Effector CD4-positive, alpha-beta T cell (primary cell): ENCODE data around the gene INPP5A.

ENCODE experiments used
- DNase-seq: peaks from one replicate; pipeline ENCODE4 v3.0.0-alpha.2; 2020

Gene INPP5A

DNA sequence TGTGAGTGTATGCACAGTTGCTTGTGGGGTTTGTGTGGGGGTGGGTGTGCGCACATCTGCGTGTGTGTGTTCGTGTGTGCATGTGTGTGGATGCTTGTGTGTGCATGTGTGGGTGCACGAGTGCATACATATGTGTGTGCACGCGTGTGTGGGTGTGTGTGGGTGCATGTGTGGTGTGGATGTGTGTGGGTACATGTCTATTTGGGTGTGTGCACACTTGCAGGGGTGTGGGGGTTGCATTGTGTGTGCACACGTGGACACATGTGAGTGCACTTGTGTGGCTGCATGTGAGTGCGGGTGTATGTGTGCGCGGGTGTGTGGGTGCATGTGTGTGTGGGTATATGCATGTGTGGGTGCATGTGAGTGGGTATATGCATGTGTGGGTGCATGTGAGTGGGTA is 174.7 kb downstream of the INPP5A start:
- DNase-seq = no peak

DNA sequence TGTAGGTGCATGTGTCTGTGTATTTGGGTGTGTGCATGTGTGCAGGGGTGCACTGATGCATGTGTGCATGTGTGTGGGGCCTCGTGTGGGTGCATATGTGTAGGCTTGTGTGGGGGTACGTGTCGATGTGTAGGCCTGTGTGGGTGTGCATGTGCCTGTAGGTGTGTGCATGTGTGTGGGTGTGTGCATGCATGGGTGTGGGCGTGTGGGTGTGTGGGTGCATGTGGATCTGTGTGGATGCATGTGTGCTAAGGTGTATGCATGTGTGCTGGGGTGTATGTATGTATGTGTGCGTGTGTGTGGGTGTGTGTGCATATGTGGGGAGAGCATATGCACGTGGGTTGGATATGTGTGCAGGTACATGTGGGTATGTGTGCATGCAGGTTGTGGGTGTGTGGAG is 175.2 kb downstream of the INPP5A start:
- DNase-seq = no peak

DNA sequence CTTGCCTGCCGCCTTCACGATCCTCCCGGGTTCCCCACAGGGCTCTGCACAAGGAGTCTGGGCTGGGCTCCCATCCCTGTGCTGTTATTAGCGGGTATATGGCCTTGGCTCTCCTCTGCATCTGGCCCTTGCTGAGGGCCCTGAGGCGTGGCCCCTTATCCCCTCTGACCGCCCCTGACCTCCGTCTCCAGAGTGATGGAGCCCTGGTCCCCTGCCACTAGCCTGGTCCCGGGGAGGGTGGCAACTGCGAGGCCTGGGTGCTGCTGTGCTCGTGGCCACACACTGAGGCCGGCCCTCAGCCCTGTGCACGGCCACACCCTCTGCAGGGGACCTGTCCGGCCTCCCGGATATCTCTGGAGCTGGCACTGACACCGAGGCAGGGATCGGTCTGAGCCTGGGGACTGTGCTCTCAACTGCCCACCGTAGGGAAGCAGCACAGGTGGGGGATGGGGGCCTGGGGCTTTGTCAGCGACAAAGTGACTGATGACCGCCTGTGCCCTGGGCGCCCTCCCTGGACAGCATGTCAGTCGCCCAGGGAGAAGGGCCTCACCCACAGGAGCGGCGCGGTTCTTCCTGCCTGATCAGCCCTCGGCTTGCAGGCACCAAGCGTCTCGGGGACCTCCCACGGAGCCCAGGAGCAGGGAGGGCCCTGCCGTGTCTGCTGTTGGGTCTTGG is 176.0 kb downstream of the INPP5A start:
- DNase-seq = no peak

DNA sequence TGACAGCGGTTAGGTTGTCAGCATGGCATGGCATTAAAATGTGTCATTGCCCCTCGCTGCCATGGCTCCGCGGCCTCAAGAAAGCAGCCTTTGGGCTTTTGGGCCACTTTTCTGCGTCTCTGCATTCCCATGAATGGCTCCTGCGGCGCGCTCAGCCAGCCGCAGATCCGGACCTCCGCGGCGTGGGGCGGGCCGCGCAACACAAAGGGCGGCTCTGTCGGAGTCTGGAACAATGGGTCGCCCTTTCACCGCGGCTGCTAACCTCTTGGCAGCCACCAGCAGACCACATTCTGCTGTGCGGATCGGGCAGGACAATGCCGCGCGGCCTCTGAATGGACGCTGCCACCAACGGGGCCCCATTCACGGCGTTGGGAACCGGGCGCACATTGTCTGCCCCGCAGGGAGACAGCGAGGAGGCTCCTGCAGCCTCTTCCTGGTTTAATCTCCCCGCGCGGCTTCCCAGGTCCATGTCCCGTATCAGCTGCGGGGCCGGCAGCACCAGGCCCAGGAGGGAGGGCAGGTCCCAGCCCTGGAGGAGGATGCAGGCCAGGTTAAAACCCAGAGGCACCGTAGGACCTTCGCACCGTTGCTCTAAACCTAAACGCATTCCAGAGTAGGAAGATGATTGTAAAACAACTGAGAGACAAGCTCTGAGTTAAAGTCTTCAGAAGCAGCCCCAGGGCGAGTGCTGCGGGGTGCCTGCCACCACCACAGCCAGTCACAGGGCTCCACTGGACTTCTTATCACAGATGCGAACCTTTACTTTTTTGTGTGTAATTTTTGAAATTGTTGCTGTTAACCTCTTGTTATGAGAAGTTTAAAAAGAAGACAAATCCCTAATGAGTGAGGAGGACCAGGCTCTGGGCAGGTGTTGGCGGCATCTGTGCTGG is 176.8 kb downstream of the INPP5A start:
- DNase-seq = no peak

DNA sequence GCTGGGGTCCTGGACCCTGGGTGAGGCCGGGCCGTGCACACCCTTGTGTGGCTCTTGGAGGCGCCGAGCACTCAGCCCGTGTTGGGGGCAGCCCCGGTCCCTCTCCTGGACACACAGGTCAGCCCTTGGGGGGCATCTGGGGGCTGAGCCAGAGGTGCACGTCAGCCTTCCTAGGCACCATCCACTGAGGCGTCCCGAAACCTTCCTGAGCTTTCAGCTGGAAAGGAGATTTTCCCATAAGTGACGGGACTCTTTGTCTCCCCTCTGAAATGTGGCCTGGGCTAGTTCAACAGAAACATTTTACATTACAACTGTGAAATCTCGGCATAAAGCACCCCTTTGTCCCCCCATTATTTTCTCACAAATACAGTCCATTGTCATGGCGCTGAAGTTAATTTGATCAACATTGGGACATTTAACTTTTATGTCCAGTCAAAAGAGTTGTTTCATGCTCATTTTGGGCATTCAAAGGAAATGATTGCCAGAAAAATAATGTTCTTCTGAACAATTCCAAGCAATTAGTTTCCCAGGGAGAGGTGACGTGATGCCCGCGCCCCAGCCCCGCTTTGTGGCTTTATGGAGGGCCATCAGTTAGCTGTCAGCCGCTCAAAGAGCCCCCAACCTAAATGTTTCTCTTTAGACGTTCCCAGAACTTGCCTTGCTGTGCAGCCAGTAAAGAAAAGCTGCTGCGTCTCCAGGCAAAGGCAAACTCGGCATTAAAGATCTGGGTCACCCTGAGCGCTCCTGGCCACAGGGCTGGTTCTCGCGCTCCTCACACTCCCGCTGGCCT is 177.6 kb downstream of the INPP5A start:
- DNase-seq = no peak

DNA sequence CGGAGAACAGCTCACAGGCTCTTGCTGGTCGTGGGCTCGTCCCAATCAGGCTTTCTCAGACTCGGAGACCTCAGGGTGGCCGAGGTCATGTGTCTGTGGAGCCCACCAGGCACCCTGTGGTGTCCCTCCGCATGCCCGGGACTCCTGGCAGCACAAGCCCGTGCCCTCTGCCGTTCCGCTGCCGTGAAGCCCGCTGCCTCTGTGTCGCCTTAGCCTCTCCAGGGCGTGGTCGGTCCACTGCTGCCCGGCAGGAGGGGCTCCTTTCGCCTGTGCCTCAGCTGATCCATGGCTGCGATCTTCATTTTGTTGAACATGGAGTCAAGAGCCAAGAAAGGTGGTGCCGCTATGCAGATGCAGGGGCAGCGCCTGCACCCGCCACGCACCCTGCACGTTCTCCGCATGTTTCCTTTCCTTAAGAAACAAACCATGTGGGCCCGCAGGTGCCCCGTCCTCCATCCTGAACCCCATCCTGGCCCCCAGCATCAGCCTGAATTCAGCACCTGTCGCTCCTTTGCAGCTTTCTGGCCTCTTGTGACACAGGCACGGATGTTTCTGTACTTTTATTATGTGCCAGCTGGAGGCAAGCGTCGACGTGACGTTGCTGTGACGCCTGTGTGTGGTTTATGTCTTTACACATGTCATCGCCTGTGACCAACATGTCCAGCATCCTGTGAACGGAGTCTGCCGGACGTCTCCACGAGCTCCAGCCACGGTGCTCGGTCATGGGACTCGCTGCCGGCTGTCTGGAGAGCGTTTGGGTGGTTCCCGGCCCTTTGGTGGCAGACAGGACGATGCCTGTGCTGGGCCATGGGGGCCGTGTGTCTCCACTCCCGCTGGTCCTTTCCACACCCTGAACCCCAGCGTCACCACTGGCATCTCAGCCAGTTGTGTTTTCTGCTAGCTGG is 178.4 kb downstream of the INPP5A start:
- no peak for DNase-seq

DNA sequence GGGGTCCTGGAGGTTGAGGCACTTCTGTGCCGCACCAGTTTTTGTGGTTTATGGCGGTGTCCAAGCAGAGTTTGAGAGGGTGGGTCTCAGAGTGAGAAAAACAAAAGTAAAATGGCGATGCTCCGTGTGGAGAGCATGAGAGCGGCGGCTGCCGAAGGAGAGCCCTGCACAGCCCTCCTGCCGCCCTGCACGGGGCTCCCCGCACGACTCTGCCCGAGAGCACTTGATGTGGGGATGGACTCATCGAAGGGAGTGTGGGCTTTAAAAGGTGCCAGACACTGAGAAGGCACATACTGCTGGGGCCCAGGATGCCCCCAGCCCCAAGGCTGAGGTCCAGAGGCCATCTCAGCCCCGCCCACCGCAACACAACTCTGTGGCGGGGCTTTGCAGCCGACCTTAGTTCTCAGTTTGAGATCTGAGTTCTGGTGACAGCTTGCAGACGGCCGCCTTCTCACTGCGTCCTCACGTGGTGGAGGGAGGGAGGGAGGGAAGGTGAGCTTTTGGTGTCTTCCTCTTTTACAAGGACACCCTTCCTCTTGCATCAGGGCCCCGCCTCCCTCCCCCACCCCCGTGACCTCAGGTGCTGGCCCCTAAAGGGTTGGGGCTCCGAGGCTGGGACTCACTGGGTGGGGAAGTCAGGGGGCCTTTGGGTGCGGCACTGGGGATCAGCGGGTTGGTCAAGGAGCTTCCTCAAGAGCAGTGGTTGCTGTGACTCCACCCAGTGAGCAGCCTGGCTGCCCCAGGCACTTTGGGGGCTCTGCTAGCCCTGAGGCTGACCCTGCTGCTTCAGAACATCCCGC is 179.3 kb downstream of the INPP5A start:
- no peak for DNase-seq

DNA sequence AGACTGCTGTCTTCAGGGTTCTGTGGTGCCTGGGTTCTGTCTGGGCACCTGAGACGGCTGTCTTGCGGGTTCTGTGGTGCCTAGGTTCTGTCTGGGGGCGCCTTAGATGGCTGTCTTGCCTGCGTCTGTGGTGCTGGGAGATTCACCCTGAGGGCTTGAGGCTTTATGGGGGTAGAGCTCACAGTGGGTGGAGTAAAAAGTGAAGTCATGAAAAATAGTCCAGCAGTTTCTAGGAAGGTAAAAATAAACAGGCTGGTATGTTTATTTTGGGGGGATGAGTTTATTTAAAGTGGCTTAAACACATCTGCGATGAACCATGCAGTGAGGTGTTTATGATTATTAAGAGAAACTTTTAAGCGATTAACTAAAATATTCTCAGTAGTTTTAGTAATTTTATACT is 184.1 kb downstream of the INPP5A start:
- DNase-seq = no peak

DNA sequence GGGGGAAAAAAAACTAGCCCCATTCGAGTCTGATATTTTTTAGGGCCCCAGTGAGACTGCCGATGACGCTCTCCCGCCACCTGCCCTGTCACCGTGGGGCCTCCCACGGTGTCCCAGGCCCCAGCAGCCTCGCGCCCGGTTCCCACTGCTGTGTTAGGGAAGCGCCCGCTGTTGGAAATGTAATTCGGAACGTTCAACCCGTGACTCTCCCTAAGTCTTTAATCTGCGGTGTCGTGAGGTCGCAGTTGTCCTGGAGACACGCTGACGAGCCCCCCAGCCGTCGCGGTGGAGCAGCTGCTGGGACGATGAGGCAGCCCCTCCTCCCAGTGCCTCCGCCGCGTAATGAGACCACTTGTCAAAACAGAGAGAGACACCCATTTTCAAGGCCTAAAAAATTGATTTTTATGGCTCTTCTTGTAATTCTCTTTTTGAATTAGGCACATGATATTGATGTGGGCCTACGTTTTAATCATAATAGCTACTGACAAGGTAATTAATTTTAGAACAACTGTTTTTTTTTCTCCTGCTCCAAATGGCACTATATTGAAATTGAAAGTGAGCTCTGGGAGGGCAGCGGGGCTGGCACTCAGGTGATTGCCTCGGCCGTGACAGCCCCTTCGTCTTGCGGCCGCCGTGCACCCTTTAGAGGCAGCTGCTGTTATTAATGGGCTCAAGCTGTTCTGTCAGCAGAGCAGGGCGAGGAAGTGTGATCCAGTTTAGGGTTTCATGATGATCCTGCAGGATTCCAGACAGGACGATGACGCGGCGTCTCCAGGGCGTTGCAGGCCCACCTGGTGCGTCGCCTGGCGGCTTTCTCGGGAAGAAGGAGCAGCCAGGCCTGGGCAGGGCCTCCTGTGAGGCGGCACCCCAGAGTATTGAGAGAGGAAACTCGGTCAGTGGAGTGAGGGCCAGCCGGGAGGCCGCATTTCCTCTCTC is 185.1 kb downstream of the INPP5A start:
- DNase-seq = no peak

DNA sequence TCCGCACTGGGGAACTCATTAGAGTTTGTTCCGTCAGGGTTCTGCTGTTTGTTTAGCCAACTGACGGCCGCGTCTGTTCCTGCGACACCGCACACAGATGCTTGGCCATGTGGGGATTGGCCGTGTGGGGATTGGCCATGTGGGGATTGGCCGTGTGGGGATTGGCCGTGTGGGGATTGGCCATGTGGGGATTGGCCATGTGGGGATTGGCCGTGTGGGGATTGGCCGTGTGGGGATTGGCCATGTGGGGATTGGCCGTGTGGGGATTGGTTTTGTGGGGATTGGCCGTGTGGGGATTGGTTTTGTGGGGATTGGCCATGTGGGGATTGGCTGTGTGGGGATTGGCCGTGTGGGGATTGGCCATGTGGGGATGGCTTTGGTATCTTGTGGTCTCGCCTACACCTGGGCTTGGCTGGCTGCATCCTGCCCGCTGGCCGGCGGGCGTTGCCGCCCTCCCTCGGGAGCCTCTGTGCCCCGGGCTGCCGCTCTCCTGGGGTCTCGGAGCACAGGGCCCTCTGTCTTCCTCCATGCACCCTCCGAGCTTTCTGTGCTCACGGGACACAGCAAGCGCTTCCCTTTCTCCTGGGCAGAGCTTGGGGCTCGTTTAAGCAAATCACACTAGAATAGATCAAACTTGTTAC is 185.9 kb downstream of the INPP5A start:
- DNase-seq = no peak

DNA sequence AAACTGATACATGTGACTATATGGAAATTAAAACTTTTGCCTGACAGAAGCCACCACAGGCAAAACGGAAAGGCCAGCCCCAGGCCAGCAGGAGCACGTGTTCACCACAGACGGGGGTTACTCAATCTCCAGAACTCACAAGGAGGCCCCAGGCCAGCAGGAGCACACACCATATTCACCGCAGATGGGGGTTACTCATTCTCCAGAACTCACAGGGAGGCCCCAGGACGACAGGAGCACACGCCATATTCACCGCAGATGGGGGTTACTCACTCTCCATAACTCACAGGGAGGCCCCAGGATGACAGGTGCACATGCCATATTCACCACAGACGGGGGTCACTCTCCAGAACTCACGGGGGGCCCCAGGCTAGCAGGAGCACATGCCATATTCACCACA is 186.9 kb downstream of the INPP5A start:
- no peak for DNase-seq

DNA sequence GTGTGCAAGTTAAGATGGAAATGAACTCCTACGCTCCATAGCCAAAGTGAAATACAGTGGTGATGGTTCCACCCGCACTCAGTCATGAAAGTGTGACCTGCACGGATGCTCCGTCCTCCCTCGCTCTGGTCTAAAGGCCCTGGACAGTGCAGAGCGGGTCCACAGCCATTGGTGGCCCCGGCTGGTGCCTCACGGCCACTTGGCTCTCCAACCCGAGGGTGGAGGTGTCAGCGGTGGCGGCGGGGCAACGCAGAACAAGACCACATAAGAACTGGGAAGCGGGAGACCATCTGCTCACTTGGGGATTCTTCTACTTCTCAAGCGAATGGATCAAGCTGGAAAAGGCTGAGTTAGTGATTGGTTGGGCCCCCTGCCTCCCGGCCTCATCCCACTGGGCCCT is 187.6 kb downstream of the INPP5A start:
- no peak for DNase-seq

DNA sequence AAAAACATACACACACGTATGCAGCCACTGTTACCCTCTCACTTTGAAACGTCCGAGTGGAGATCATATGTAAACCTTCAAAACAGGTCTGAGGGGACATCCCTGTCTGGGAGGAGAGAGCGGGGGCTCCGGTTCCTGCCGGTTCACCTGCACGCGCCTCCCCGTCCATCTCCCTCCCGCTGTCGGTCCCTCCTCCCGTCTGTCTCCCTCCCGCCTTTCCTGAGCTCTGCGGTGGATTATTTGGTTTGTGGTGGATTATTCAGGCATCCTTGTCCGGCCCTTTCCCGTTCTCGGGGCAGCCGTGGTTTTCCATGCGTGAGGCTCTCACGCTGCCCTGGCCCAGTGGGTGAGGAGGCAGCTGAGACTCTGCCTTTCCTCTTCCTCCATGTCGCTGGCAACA is 188.6 kb downstream of the INPP5A start:
- no peak for DNase-seq

DNA sequence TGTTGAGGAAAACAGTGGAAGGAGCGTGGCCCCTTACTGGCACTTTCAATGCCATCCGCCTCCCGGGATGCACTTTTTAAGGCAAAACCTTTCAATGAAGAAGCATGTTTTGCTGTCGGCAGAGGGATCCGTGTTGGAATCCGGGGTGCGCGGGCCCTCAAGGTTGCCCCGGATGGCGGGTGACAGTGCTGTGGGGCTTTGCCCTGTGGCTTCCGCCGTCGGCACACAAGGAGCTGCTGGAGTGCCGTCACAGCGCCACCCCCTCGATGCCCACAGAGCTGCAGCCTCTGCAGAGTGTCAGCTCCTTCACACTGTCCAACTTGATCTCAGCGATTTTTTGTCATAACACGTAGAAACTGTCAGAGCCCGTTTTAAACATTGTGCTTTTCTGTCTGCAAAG is 189.4 kb downstream of the INPP5A start:
- no peak for DNase-seq

DNA sequence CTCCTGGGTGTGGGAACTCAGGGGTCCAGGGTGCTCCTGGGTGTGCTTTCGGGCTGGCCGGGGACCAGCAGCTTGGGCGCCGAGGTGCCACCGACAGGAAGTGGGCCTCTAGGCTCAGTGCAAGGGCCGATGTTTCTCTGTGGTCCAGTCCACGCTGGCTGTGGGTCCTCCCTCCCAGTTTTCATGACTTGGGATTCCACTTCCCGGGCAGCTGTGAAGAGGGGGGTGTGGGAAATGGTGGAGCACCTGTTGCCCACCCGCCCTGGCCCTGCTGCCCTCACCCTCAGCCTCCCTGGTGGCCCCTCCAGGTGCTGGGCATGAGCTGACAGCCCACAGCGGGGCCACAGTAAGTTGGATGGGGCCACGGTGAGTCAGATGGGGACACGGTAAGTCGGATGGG is 189.8 kb downstream of the INPP5A start:
- DNase-seq = no peak

DNA sequence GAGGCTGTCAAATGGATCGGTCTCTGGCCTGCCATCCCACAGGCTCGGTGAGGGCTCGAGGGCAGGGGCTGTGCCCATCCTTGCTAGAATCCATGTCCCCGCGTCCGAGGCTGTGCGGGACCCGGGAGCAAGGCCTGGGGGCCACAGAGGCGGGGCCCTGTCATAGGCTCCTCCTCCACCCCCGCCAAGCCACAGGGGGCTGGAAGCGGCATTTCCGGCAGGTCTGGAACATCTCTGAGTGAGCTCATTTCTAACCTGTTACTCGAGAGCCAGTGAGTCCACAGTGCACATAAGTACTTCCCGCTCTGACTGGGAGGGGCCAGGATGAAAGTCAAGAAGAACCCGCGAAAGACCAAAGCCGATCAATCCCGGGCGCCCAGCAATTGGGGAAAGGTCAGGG is 190.7 kb downstream of the INPP5A start:
- DNase-seq = no peak

DNA sequence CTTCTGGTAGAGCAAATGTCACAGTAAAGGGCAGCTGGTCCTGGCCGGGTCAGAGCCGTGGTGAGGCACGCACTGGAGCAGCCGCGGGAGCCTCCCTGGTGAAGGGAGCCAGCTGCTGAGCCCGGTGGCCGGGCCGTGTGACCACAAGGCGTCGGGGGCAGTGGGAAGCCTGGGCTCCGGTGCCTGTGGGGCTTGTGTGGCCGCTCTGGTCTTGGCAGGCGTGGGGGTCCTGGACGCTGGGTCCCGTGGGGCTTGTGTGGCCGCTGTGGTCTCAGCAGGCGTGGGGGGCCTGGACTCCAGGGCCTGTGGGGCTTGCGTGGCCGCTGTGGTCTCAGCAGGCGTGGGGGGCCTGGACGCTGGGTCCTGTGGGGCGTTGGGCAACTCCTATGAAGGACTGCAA is 191.2 kb downstream of the INPP5A start:
- DNase-seq = no peak

DNA sequence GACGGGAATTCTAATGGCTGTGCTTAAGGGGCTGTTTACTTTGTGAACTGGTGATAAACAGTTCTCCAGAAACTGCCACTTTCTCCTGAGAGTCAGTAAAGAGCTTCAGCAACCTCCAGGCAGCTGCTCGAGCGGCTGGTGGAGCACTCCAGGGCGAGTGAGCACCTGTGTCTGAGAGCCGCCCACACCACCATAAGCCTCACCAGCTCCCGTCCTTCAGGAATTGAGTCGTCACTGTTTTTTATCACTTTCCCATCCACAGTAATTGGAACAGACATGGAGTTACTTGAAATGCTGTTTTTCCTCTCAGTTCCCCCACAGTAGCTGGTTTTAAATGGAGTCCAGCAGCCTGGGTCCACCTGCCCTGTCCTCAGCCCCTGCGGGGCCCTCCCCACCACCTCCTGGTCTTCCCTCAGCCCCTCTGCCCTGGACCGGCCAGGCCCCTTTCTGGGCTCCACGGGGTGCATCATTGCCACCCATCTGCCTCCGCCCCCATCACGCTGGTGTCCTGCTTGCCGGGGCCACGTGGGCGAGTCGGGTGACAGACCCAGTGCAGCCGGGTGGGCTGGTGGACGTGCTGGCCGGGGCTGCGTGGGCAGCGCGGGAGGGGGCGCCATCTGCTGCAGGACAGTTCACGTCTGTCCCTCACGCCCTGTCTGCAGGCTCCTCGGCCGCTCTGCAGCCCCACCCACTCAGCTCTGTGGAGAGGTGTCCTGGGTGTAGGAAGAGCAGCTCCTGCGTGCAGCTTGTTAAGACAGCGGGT is 192.4 kb downstream of the INPP5A start:
- no peak for DNase-seq

DNA sequence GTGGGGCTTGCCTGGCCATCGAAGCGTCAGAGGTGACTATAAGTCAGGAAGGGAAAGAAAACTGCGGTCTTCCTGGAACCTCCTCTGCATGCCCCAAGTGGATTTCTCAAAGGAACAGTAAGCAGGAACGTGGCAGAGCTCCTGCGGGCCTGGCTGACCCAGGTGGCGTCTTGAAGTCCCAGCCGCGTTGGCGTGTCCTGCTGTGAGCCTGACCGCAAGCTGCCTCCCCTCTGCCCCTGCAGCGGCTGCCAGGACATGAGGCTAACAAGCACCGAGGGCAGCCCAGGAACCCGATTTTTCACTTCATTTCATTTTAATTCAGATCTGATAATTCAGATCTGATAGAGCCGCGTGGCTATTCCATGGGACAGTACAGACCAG is 193.0 kb downstream of the INPP5A start:
- no peak for DNase-seq
